Measurements from ENCODE around the gene CYP21A2.
"Not testable (repeated sequence)": the region's sequence is repeated elsewhere in the genome, so short reads cannot be mapped to it uniquely, and the experiment has no call there.

CYP21A2 gene

GRCh38 chr6:32037598-32038524 is at the start of gene CYP21A2:
CYP21A2 (plus strand) TSS chr6:32038415; CDS start chr6:32038423, 8 bp downstream.
- not testable (repeated sequence) for DNase-seq

GRCh38 chr6:31989363-31989762 is 48.9 kb upstream of the CYP21A2 start:
- DNase-seq: not testable (repeated sequence)

GRCh38 chr6:31994421-31994820 is 43.8 kb upstream of the CYP21A2 start:
- DNase-seq: not testable (repeated sequence)

GRCh38 chr6:31996385-31996784 is 41.8 kb upstream of the CYP21A2 start:
- not testable (repeated sequence) for DNase-seq

GRCh38 chr6:32002546-32003268 is 35.5 kb upstream of the CYP21A2 start:
- not testable (repeated sequence) for DNase-seq

GRCh38 chr6:32003301-32003700 is 34.9 kb upstream of the CYP21A2 start:
- DNase-seq: not testable (repeated sequence)

- DNase-seq: not testable (repeated sequence)
These were observed 33.8 kb upstream of the CYP21A2 start for GRCh38 chr6:32004393-32004792.

GRCh38 chr6:32004864-32005537 is 33.2 kb upstream of the CYP21A2 start:
- not testable (repeated sequence) for DNase-seq

GRCh38 chr6:32005538-32005880 is 32.7 kb upstream of the CYP21A2 start:
- DNase-seq: not testable (repeated sequence)

- DNase-seq: not testable (repeated sequence)
These were observed 32.2 kb upstream of the CYP21A2 start for GRCh38 chr6:32005991-32006529.

- DNase-seq: not testable (repeated sequence)
These were observed 31.1 kb upstream of the CYP21A2 start for GRCh38 chr6:32007086-32007485.

- DNase-seq: not testable (repeated sequence)
These were observed 30.2 kb upstream of the CYP21A2 start for GRCh38 chr6:32008037-32008436.

- not testable (repeated sequence) for DNase-seq
These were observed 29.6 kb upstream of the CYP21A2 start for GRCh38 chr6:32008616-32009015.

GRCh38 chr6:32009537-32009936 is 28.7 kb upstream of the CYP21A2 start:
- not testable (repeated sequence) for DNase-seq

GRCh38 chr6:32010856-32011530 is 27.2 kb upstream of the CYP21A2 start:
- DNase-seq: not testable (repeated sequence)

GRCh38 chr6:32012941-32013617 is 25.1 kb upstream of the CYP21A2 start:
- DNase-seq: not testable (repeated sequence)

- not testable (repeated sequence) for DNase-seq
These were observed 24.5 kb upstream of the CYP21A2 start for GRCh38 chr6:32013738-32014137.

GRCh38 chr6:32014547-32014946 is 23.7 kb upstream of the CYP21A2 start, which contains the start of gene C4B:
C4B (plus strand) TSS chr6:32014795; CDS start chr6:32014846, 51 bp downstream.
- not testable (repeated sequence) for DNase-seq

GRCh38 chr6:32022100-32022499 is 16.1 kb upstream of the CYP21A2 start:
- DNase-seq: not testable (repeated sequence)

GRCh38 chr6:32028631-32029030 is 9.6 kb upstream of the CYP21A2 start:
- DNase-seq: not testable (repeated sequence)

- not testable (repeated sequence) for DNase-seq
These were observed 8.7 kb upstream of the CYP21A2 start for GRCh38 chr6:32029553-32029952.
